Nephron progenitor cell (in vitro differentiated cells): Measurements from ENCODE around the gene ANKZF1.
A peak's percentile ranks its signal among the peaks of the same experiment; 100 is the strongest.

ENCODE experiments used
- DNase-seq: peaks from one replicate; pipeline ENCODE4 v3.0.0; 2021
- H3K27ac Mint-ChIP-seq: 2 replicates; pipeline ENCODE4 v1.8.0; 2021; ENCODE audit warnings: mild to moderate bottlenecking, moderate library complexity, mixed read lengths
- H3K27me3 Mint-ChIP-seq: 2 replicates; pipeline ENCODE4 v1.8.0; 2021; ENCODE audit warnings: mild to moderate bottlenecking, low read depth, mixed read lengths; ENCODE audit not compliant: poor library complexity
- H3K36me3 Mint-ChIP-seq: 2 replicates; pipeline ENCODE4 v1.8.0; 2021; ENCODE audit warnings: low read depth, mixed read lengths
- H3K4me1 Mint-ChIP-seq: 2 replicates; pipeline ENCODE4 v1.8.0; 2021; ENCODE audit warnings: mixed read lengths
- H3K4me3 Mint-ChIP-seq: 2 replicates; pipeline ENCODE4 v1.8.0; 2021; ENCODE audit warnings: mild to moderate bottlenecking, moderate library complexity, mixed read lengths
- H3K9me3 Mint-ChIP-seq: 2 replicates; pipeline ENCODE4 v1.8.0; 2021; ENCODE audit warnings: mild to moderate bottlenecking, moderate library complexity, mixed read lengths
- CTCF ChIP-seq: fragments of 200-600 bp; sonication (generic); IDR thresholded peaks from 2 replicates; pipeline ENCODE4 v1.5.0; 2021; ENCODE audit warnings: antibody characterized with exemption

ANKZF1 gene

GRCh38 chr2:219244789-219245147 is 15.2 kb downstream of the ANKZF1 start:
- H3K9me3 Mint-ChIP-seq = no peaks in the 10 kb centered on the region
- H3K4me3 Mint-ChIP-seq = peak overlapping the region; percentile 96
- peaks cover 5% of the 10 kb centered on the region for H3K27me3 Mint-ChIP-seq
- H3K36me3 Mint-ChIP-seq = peaks cover 8% of the 10 kb centered on the region
- peak overlapping the region; percentile 79 for H3K27ac Mint-ChIP-seq
- no peak for DNase-seq
- TF ChIP-seq CTCF = no peak
- H3K4me1 Mint-ChIP-seq = peaks cover 55% of the 10 kb centered on the region

- peaks cover 58% of the 10 kb centered on the region for H3K4me1 Mint-ChIP-seq
- H3K9me3 Mint-ChIP-seq = no peaks in the 10 kb centered on the region
- peak within 1 kb of the TSS; percentile 98 for H3K27ac Mint-ChIP-seq
- peaks cover 8% of the 10 kb centered on the region for H3K36me3 Mint-ChIP-seq
- peaks cover 8% of the 10 kb centered on the region for H3K27me3 Mint-ChIP-seq
- no peak for TF ChIP-seq CTCF
- peak within 1 kb of the TSS; percentile 96 for H3K4me3 Mint-ChIP-seq
- peak; percentile 96 for DNase-seq
These were observed 15.7 kb downstream of the ANKZF1 start, which contains the start of the genes GLB1L and STK16 for GRCh38 chr2:219245148-219245898. GLB1L (minus strand) TSS chr2:219245444; CDS start chr2:219243573, 1,871 bp downstream. STK16 (plus strand) TSS chr2:219245479; CDS start chr2:219246000, 521 bp downstream.

GRCh38 chr2:219245899-219246230 is 16.3 kb downstream of the ANKZF1 start:
- H3K27ac Mint-ChIP-seq = peak overlapping the region; percentile 98
- DNase-seq = no peak
- no peak for TF ChIP-seq CTCF
- peaks cover 8% of the 10 kb centered on the region for H3K36me3 Mint-ChIP-seq
- H3K4me3 Mint-ChIP-seq = peak overlapping the region; percentile 96
- H3K4me1 Mint-ChIP-seq = peaks cover 58% of the 10 kb centered on the region
- no peaks in the 10 kb centered on the region for H3K9me3 Mint-ChIP-seq
- peaks cover 12% of the 10 kb centered on the region for H3K27me3 Mint-ChIP-seq

GRCh38 chr2:219246559-219246958 is 17.0 kb downstream of the ANKZF1 start:
- no peak overlapping the region for H3K27ac Mint-ChIP-seq
- peaks cover 19% of the 10 kb centered on the region for H3K27me3 Mint-ChIP-seq
- no peaks in the 10 kb centered on the region for H3K9me3 Mint-ChIP-seq
- TF ChIP-seq CTCF = no peak
- no peak for DNase-seq
- H3K4me1 Mint-ChIP-seq = peaks cover 59% of the 10 kb centered on the region
- peaks cover 8% of the 10 kb centered on the region for H3K36me3 Mint-ChIP-seq
- peak overlapping the region; percentile 96 for H3K4me3 Mint-ChIP-seq

GRCh38 chr2:219247678-219248642 is 18.4 kb downstream of the ANKZF1 start:
- Mint-ChIP-seq H3K27me3 (peaks cover 33% of the 10 kb centered on the region), H3K9me3 (no peaks in the 10 kb centered on the region), H3K4me3 (no peak overlapping the region), H3K27ac (no peak overlapping the region), H3K36me3 (peaks cover 8% of the 10 kb centered on the region), H3K4me1 (peaks cover 65% of the 10 kb centered on the region)
- no peak for DNase-seq
- TF ChIP-seq CTCF = no peak
